Muscle of back (tissue), 11 donors: Measurements from ENCODE around the gene MTHFR. TPM values are rescaled to one million over a fixed set of nuclear protein-coding genes. Genes with fewer than 3 reads are reported as not detected.

Experiments
- DNase-seq, 3 donors: peaks; one replicate each; pipeline versions ENCODE4 v3.0.0 to v3.0.0-alpha.2; 2013
- polyA plus RNA-seq, 10 donors: library from polyadenylated mRNA; unstranded; fragments of 120-200 nt; gene quantifications; one replicate each; pipeline ENCODE4 v1.2.1, GENCODE V29; 2013; ENCODE audit not compliant: insufficient read length in 10 of 10

Gene MTHFR
- polyA plus RNA-seq, 10 donors, result 22.4 to 45.2 (median 35.8) TPM

DNA sequence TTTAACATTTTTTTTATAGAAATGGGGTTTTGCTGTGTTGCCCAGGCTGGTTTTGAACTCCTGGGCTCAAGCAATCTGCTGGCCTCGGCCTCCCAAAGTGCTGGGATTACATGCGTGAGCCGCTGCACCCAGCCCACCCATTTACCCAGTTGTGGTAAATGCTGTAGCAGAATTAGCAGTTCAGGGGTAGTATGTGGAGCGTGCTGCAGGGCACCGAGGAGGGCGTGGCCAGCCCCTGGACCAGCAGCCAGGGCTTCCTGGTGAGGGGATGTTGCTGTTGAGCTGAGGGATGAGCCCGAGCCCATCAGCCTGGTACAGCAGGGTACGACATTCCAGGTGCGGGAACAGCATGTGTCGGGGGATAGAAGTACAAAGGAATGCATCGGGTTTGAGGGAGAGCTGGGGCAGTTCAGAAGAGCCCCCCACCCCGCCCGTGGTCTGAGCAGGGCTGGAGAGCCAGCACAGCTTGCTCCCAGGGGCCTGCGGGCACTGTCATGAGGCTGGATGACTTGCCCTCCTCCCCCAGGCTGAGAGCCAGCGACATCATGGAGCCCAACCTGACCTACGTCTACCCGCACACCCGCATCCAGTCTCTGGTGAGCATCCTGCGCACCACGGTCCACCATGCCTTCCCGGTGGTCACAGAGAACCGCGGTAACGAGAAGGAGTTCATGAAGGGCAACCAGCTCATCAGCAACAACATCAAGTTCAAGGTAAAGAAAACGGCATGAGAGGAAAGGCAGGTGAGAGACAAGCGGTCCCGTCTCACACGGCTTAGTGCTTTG lies 29.9 kb upstream of the MTHFR start:
- no peak for DNase-seq

DNA sequence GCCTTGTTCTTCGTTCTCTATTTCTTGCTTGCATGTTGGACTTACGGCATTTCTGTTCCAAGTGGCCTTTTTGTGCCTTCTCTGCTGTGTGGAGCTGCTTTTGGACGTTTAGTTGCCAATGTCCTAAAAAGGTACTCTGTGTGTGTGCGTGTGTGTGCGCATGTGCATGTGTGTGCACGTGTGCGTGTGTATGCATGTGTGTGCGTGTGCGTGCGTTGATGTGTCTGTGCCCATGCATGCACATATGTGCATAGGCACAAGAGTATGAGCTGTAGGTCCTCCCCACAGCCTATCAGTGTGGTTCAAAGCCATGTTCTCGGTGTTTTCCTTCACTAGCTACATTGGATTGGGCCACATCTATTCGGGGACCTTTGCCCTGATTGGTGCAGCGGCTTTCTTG lies 28.1 kb upstream of the MTHFR start:
- DNase-seq, result no peak

DNA sequence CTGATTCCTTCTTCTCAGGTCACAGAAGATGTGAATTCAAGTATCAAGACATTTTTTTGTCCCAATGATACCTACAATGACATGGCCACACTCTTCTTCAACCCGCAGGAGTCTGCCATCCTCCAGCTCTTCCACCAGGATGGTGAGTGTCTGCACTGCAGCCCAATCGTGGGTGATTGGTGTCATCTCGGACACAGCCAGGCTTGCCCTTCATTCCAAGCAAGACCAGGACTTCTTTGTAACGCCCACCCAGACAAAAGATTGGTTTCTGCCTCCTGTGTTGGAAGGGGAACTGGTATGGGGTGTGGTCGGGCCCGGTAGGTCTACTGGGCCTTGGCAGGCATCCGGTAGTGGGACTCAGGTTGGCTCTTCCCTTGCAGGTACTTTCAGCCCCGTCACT lies 27.7 kb upstream of the MTHFR start:
- no peak for DNase-seq

DNA sequence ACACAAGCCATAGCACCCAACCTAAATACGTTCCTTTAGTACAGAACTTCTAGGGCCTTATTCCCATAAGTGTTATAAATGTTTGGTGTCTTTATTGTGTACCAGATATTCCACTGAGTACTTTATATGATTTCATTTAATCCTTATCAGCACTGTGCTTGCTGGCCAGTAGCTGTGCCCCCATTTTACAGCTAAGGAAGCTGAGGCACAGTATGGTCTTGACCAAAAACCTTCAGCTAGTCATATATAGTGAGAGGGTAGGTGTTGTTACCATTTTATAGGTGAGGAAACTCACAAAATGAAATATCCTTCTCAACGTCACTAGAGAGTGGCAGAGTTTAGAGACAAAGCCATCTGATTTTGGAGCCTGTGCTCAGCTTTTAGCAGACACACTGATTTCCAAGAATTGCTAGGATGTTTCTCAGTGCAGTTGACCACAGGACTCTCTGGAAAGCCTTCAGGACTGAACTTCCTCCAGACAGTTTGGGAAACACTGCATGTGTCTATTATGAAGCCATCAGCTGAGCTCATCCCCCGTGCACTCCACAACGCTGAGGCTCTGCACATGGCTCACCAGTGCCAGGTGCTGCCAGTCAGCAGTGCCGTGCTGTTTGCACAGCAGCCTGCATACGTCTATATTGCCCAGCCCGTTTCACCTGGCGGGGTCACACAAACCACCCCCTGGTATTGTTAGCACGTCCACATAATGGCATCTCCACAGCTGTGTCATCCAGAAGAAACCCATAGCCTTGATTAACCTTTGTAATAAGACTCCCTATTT lies 26.4 kb upstream of the MTHFR start:
- no peak for DNase-seq

DNA sequence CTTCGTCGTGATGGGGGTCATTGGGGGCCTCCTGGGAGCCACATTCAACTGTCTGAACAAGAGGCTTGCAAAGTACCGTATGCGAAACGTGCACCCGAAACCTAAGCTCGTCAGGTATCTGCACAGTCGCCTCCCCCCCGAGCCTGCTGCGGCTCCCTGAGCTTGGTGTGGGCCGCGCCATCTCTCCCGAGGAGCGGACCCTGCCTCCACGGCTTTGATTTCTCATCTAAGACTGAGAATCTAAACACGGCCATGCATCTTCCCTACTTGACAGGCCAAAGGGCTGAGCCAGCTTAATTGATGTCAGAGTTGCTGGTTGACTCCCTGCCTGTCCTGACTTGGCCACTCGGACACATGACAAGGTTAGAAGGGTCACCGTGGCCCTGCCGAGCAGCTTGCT lies 22.7 kb upstream of the MTHFR start:
- DNase-seq, result no peak

DNA sequence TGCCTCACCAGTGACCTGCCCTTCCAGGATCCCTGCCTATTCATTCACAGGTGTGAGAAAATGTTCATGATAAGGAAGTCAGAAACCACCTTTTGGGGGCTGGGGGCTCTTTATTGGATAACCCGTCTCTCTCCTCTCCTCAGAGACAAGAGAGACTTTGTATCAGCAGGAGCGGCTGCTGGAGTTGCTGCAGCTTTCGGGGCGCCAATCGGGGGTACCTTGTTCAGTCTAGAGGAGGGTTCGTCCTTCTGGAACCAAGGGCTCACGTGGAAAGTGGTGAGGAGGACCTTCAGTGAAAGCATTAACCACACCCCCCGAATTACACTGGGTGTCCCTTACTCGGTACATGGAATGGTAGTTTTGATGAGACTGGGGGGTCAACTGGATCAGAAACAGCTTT lies 21.2 kb upstream of the MTHFR start:
- no peak for DNase-seq

DNA sequence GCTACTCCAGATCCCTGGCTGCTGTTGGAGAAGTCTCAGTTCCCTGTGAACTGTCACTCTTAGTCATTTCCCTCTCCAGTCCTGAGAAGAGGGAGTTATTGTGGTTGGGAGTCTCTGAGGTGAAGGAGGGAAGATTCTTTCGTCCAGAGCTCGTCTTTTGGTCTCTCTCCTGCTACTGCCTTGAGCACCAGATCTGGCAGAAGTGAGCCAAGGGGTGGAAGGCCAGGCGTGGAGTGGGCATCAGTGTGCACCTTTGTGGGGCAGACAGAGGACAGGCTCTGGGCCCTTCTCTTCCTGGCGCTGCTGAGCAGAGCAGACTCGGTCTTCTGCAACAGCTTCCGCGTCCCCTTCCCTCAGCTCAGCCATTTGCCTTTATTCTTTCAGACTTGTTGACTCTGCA lies 19.4 kb upstream of the MTHFR start:
- no peak for DNase-seq

DNA sequence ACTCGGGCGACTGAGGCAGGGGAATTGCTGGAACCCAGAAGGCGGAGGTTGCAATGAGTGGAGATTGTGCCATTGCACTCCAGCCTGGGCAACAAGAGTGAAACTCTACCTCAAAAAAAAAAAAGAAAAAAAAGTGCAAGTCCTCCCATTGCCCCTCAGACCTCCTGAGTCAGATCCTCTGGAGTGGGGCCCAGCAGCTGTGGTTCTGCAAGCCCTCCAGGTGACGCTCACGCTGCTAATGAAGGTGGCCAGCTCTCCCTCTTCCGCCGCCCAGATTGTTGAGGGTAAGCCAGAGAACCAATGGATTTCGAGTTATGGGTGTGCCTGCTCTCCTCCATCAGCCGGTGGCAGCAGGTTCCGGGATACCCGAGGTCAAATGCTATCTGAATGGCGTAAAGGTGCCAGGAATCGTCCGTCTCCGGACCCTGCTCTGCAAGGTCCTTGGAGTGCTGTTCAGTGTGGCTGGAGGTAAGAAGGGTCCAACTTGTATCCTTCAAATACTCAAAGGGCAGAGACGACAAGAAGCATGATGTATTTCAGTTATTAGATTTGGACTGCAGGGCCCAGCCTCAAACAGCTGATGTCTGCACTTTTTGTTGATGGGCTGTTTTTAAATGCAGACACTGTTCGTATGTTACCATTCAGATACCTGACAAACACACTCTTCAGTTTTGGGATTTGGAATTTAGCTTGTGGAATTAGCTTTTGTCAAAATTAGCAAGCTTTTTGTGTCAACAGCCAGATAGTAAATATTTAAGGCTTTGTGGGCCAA lies 17.8 kb upstream of the MTHFR start:
- no peak for DNase-seq

DNA sequence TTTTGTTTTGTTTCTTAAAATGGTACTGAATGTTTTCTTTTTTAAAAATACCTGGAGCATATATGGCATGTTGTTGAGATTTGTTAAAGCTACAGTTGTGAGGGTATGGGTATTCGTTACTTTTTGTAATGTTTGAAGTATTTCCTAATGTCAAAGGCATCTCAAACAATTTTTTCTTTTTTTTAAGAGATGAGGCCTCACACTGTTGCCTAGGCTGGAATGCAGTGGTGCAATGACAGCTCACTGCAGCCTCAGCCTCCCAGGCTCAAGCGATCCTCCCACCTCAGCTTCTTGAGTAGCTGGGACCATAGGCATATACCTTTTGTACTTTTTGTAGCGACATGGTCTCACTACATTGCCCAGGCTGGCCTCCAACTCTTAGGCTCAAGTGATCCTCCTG lies 16.3 kb upstream of the MTHFR start:
- no peak for DNase-seq

DNA sequence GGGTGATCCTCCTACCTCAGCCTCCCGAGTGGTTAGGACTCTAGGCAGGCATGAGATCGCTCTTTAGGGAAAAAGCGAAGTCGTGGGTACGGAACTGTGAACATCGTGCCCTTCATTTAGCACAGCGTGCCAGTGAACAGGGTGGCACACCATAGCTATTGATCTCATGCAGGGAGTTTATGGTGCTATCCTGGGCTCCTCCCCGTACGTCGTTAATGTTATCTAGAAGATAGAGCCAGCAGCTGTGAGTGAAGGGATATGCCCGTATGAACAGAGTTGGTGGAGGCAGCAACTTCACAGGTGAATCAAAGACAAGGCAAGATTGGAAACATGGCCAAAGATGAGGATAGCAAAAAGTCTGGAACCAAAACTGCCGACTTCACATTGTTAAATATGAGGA lies 11.4 kb upstream of the MTHFR start:
- DNase-seq, result no peak

DNA sequence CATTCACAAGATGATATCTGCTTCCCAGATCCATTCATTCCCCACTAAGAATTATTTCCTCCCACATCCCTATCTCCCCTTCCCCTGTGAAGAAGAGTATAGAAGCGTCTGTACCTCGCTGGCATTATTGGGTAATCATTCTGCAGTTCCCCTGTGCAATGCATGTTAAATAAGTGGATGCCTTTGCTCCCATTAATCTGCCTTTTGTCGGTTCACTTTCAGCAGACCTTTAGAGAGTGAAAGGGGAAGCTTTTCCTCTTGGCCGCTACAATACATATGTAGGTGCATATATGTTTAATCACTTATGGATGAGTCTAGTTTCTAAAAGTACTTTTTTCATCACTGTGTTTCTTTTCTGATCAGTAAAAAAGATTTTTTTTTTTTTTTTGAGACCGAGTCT lies 7.3 kb upstream of the MTHFR start:
- DNase-seq, result no peak

DNA sequence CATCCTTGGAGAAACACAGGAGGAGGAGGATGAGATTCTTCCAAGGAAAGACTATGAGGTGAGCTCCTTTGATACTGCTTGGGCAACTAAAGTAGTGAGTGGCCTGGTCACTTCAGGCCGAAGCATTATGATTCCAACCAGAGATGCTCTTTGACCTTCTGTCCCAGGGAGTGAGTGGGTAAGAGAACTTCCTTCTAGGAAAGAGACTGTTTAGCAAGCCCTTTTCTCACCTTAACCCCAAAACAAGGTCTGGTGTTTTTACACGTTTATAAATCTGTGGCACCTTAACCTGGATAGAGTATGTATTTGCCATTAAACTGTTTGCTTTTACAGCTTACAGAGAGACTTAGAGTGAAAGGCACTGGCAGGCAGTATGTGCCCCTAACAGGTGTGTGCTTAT lies 1.4 kb upstream of the MTHFR start:
- DNase-seq, result no peak

DNA sequence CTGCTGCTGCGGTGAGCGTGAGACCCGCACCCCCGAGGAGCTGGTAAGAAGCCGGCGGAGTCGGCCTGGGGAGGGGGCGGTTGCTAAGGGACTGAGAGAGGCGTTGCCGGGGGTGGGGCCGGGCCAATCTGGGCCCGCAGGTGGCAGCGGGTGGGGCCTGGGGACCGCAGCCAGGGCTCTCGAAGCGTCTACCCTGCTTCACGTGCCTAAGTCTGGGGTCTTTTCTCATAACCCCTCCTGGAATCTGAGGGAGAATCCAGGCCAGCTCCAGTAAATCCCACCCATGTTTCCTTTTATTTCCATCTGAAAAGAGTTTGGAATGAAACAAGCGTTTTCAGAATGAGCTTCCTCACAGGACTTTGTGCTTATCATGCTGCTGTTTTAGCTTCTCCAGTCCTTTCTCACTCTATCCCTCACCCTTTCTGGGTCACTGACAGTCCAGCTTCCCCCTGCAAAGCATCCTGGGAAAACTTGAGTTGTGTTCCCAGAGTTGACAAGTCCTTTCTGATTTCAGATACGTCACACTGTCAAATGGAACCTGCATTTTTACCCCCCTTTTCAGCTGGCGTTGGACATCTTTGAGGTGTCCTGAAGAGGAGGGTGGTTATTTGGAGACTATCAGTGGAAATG lies 658 bp upstream of the MTHFR start:
- DNase-seq, result peak in 1 of 3 donors; percentile 27

DNA sequence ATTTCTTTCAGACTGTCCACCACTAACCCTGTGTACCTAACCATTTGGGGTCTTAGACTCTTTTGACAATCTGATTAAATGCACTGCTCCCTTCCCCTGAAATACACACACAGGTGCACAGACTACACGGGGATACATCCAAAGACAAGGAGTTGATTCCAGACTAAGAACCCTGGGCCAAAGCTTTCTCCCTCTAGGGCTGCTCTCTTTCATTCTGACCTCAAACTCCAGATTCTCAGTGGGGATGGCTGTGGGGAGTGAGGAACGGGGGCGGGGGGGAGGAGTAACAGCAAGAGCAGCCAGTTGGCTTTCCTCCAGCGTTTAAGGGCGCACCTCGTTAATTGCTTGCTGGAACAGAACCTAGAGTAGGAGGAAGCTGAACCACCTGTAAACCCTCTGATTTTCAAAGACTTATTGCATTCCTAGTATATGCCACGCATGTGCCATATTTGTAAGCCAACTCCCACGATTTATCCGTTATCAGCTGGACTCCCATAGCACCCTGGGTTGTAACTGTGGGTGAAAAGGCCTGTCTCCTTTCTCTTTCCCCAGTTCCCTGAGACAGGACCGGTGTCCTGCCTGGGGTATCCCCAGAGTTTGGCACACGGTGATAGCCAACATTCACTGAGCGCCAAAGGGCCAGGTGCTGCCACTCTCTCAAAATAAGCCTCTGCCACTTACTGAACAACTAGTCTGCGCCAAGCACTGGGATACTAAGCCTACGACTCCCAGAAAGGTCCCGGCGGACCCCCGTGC lies 920 bp downstream of the MTHFR start:
- DNase-seq, result peak in 2 of 3 donors; percentile 49 to 70

DNA sequence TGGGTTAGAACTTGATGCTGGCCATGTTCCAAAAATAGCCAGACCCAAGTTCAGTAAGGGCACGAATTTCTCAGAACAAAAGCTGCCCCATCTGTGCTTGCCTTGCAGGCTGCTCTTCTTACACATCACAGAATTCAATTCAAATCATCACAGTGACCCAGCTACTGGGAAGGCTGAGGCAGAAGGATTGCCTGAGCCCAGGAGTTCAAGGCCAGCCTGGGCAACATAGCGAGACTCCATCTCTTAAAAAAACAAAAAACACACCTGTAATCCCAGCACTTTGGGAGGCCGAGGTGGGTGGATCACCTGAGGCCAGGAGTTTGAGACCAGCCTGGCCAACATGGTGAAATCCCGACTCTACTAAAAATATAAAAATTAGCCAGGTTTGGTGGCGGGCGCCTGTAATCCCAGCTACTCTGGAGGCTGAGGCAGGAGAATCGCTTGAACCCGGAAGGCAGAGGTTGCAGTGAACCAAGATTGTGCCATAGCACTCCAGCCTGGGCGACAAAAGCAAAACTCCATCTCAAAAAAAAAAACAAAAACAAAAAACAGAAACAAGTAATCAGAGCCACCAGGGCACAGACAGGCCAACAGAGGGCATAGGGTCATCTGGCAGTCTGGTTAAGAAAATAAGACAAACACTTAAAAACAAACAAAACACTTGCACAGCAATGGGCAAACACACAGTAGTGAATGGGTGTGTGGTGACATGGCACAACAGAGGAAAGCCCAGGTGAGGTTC lies 1.7 kb downstream of the MTHFR start:
- peak in 1 of 3 donors; percentile 35 for DNase-seq

DNA sequence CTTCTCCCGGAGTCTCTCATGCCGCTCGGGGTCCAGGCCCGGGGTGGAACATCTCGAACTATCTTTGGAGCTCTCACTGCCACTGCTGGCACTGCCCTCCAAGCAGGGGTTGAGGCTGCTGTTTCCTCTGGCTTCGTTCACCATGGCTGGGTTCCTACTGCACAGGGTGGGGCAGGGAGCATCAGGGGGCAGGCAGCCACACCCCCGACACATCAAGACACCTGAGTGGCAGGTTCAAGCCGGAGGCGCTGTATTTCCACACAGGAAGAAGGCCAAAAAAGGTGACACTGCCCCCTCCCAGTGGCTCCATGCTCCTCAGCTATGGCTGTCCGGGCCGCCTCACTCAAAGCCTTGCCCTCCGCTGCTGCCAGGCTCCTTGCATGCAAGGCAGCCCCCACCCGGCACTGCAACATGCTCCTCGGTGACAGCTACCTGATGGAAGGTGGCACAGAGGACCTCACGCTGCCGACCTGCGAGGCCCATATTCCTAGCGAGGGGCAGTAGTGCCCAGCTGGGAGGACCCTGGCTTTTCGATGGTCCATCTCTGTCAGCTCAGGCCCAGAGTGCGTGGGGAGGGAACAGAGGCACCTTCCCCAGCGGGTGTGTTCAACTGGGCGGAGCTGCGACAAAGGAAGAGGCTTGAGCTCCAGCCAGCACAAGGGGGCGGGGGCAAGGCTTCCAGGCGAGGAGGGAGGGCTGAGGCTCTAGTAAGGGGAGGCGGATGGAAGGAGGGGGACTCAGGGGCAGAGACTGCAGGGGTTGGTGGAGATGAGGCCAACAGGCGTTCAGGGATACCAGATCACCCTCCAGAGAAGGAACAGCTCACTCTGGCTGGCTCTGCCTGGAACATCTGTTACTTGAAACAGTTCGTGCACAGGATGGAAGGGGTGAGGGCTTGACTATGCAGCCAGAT lies 2.5 kb downstream of the MTHFR start:
- peak; percentile 87 to 95 (median 93) for DNase-seq

DNA sequence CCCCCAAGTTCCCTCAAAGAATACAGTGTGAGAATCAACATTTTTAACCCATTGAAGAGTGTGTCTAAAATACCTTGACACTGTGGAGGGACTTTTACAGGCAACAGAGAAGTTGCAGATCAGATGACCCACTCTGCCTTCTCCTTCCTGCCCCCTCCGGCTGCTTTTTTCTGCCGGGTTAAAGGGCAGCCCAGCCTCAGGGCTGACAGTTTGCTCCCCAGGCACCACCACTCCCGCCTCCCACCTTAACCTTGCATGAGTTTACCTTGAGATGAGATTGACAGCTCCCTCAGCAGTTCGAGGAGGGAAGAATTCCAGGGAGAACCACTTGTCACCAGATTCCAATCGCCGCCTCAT lies 3.2 kb downstream of the MTHFR start:
- peak in 2 of 3 donors; percentile 27 to 58 for DNase-seq

DNA sequence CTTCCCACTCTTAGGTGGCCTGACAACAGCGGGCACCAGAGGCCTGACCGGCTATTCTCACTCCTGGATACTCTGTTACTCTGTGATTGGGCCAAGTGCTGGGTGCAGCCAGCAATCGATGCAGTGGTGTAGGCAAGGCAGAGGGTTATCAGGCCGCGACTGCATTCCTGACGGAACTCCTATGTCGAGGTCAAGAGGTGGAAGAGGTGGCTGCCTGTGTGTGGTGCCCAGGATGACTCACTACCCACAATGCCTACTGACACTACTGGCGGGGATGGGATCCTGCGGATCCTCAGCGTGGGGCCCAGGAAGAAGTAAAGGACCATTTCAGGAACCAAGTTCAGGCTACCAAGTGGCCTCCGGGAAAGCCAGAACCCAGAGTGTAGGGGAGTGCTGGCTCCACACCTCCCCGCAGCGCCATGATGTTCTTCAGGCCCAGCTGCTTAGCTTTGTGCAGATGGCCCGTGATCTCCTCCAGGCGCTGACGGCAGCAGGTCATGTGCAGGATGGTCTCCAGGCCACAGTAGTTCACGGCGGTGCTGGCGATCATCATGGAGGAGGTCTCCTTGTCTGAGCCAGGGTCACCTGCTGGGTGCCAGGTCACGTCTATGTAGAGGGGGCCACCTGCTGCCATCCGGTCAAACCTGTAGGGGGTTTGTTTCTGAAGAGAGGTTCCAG lies 4.9 kb downstream of the MTHFR start:
- no peak for DNase-seq

DNA sequence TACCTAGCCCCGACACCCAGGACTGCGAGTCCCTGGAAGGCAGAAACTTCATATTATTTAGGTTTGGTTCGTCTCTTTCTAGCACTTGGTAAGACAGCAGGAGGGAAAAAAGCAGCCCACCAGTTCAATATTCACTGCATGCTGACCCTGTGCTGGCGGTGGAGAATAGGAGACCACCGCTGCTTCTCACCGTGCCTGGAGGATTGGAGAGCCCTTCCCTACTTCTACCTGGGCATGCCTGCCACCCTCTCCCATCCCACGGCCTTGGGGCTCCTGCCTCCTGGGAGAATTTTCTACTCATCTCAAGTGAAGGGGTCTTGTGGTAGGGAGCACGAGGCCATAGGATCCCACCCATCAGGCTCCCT lies 5.4 kb downstream of the MTHFR start:
- DNase-seq, result no peak
